ENCODE data around the gene CFLAR.

- peak; percentile 56 for TF ChIP-seq CTCF (conservative IDR thresholded peaks at IDR 0.05; ENCODE audit: low read depth, low read length)
- TF ChIP-seq RAD21 (IDR thresholded peaks at IDR 0.05; ENCODE audit: low read length): peak; percentile 42; the same call in 1 of the 2 replicates
- TF ChIP-seq CHD1 (IDR thresholded peaks at IDR 0.05; ENCODE audit: low read depth, low read length): no peak
- TF ChIP-seq POLR2A (IDR thresholded peaks at IDR 0.05; ENCODE audit: low read depth, low read length): no peak
- TF ChIP-seq MAZ (IDR thresholded peaks at IDR 0.05; ENCODE audit: borderline replicate concordance, low read depth, low read length): peak; percentile 18; the same call in 1 of the 2 replicates
- no peak for TF ChIP-seq RFX5 (IDR thresholded peaks at IDR 0.05; ENCODE audit: low read depth, low read length)
- TF ChIP-seq USF2 (IDR thresholded peaks at IDR 0.05; ENCODE audit: low read depth, low read length): no peak
- peak; percentile 44; the same call in 1 of the 2 replicates for TF ChIP-seq MXI1 (IDR thresholded peaks at IDR 0.05; ENCODE audit: borderline replicate concordance, low read depth, low read length)
Observed at GRCh38 chr2:201118121-201118960, 2.4 kb downstream of the CFLAR start.

All from IMR-90 (cell line).